ENCODE measurements around the gene MTM1.

DNA sequence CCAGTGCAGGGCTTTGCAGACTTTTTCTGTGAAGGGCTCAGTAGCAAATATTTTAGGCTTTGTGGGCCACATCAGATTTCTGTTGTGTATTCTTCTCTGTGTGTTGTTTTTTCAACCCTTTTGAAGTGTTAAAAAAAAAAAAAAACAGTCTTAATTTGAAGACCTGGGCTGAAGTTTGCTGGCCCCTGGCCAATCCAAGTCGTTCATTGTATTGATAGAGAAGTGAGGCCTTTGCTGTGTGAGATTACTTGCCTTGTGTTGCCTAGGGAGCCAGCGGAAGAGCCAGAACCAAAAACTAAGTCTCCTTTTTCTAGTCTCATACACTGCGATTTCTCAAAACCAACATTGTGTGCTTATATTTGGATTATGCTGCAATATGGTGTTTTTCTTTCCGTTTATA is 46.9 kb downstream of the MTM1 start:
- TF ChIP-seq POLR2AphosphoS5 (IDR thresholded peaks at IDR 0.05; ENCODE audit: low read depth, low read length): no peak
- no peak for TF ChIP-seq SIN3A (IDR thresholded peaks at IDR 0.05; ENCODE audit: borderline replicate concordance, insufficient read depth, low read length)
- TF ChIP-seq TAF1 (IDR thresholded peaks at IDR 0.05; ENCODE audit: borderline replicate concordance, insufficient read depth, low read length): no peak
- TF ChIP-seq, protein P1, sequence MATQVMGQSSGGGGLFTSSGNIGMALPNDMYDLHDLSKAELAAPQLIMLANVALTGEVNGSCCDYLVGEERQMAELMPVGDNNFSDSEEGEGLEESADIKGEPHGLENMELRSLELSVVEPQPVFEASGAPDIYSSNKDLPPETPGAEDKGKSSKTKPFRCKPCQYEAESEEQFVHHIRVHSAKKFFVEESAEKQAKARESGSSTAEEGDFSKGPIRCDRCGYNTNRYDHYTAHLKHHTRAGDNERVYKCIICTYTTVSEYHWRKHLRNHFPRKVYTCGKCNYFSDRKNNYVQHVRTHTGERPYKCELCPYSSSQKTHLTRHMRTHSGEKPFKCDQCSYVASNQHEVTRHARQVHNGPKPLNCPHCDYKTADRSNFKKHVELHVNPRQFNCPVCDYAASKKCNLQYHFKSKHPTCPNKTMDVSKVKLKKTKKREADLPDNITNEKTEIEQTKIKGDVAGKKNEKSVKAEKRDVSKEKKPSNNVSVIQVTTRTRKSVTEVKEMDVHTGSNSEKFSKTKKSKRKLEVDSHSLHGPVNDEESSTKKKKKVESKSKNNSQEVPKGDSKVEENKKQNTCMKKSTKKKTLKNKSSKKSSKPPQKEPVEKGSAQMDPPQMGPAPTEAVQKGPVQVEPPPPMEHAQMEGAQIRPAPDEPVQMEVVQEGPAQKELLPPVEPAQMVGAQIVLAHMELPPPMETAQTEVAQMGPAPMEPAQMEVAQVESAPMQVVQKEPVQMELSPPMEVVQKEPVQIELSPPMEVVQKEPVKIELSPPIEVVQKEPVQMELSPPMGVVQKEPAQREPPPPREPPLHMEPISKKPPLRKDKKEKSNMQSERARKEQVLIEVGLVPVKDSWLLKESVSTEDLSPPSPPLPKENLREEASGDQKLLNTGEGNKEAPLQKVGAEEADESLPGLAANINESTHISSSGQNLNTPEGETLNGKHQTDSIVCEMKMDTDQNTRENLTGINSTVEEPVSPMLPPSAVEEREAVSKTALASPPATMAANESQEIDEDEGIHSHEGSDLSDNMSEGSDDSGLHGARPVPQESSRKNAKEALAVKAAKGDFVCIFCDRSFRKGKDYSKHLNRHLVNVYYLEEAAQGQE (IDR thresholded peaks at IDR 0.05; ENCODE audit: insufficient read depth in 1 of 2, low read depth in 2 of 2, low read length in 2 of 2): no peak

Measured in PFSK-1 (cell line).